RWPE1 (cell line): ENCODE data around the gene TLCD2.

Experiments
- CTCF ChIA-PET: fragments of 350-600 bp; sonication (Branson Sonifier 250); formaldehyde crosslinking; extraction: SDS; loops from one replicate; lab custom pipeline; 2021; lab: Yijun Ruan, JAX
- POLR2A ChIA-PET: fragments of 400-600 bp; formaldehyde crosslinking; extraction: SDS; loops from one replicate; lab custom pipeline; 2020; ENCODE audit warnings: antibody characterized with exemption; ENCODE audit not compliant: low non-redundant PET; lab: Yijun Ruan, JAX
- DNase-seq: peaks from one replicate; pipeline ENCODE4 v3.0.0; 2012; ENCODE audit warnings: low spot score
- H3K27ac ChIP-seq: fragments of 450-650 bp; 2 replicates; pipeline ENCODE4 v1.5.1; 2017
- TF ChIP-seq, protein P1 (sequence below): fragments of 450-650 bp; conservative IDR thresholded peaks from 2 replicates; pipeline ENCODE4 v1.5.1; 2017; ENCODE audit warnings: low read depth, mild to moderate bottlenecking

The TLCD2 gene

DNA sequence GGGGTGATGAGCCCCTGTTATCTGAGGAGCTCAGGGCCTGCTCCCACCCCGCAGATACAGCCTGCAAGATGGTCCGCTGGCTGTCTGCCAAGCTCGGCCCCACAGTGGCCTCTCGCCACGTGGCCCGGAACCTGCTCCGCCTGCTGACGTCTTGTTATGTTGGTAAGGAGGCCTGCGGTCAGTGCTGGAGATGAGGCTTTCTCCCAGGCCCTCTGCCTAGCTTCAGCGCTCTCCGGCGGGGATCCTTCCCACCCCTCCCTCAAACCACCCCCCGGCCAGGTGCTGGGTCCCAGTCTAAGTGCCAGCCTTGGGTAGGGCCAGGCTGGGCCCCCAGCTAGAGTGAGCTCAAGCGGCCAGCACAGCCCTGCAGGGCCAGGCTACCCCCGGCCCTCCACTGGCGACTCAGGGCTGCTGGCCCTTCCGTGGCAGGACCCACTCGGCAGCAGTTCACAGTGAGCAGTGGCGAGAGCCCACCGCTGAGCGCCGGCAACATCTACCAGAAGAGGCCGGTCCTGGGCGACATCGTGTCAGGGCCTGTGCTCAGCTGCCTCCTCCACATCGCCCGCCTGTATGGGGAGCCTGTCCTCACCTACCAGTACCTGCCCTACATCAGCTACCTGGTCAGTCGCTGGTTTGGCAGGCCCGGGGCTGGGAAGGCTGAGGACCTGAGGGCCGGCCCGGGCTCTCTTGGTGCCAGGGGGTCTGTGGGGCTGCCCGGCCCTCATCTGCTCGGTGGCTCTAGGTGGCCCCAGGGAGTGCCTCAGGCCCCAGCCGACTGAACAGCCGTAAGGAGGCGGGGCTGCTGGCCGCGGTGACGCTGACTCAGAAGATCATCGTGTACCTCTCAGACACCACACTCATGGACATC, 20.4 kb upstream of the TLCD2 start:
- peak overlapping the region; percentile 99 for H3K27ac ChIP-seq
- ChIA-PET CTCF (interaction anchor here (0.6 to 2.1 kb wide), 3 partner anchors 9 to 226 kb away, joined by 3 to 7 read pairs (median 3); no protein-coding TSS in a partner anchor), POLR2A (interaction anchor here (0.5 kb wide), 1 partner anchor 39 kb away, joined by 5 read pairs; no protein-coding TSS in a partner anchor)
- TF ChIP-seq, protein P1, sequence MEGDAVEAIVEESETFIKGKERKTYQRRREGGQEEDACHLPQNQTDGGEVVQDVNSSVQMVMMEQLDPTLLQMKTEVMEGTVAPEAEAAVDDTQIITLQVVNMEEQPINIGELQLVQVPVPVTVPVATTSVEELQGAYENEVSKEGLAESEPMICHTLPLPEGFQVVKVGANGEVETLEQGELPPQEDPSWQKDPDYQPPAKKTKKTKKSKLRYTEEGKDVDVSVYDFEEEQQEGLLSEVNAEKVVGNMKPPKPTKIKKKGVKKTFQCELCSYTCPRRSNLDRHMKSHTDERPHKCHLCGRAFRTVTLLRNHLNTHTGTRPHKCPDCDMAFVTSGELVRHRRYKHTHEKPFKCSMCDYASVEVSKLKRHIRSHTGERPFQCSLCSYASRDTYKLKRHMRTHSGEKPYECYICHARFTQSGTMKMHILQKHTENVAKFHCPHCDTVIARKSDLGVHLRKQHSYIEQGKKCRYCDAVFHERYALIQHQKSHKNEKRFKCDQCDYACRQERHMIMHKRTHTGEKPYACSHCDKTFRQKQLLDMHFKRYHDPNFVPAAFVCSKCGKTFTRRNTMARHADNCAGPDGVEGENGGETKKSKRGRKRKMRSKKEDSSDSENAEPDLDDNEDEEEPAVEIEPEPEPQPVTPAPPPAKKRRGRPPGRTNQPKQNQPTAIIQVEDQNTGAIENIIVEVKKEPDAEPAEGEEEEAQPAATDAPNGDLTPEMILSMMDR: no peak
- DNase-seq: peak; percentile 60

DNA sequence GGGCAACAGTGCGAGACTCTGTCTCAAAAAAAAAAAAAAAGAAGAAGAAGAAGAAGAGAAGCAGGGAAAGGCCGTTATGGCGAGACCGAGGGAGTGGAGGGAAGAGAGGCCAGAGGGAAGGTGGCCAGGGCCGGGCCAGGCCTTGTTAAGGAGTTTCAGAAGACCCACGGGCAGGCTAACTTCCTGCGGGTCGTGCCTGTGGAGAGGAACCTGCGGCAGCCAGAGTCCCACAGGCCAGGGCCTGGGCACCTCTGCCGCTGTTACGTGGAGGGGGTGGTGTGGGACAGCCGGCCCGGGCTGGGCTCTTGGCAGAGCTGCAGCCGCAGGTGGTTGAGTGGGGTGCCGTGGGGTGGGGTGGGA, 19.8 kb upstream of the TLCD2 start:
- CTCF ChIA-PET: interaction anchor here (0.6 kb wide), 1 partner anchor 226 kb away, joined by 3 read pairs; no protein-coding TSS in a partner anchor
- no peak for DNase-seq
- POLR2A ChIA-PET: no interaction called here
- TF ChIP-seq, protein P1: no peak
- peak overlapping the region; percentile 99 for H3K27ac ChIP-seq

GRCh38 chr17:1727876-1728630, 17.9 kb upstream of the TLCD2 start:
- POLR2A ChIA-PET: interaction anchor here (0.5 kb wide), 1 partner anchor 647 kb away, joined by 3 read pairs; no protein-coding TSS in a partner anchor
- CTCF ChIA-PET: interaction anchor here (0.6 kb wide), 2 partner anchors 19 to 41 kb away, joined by 4 to 5 read pairs; no protein-coding TSS in a partner anchor
- TF ChIP-seq, protein P1: no peak
- no peak for DNase-seq
- H3K27ac ChIP-seq: peak overlapping the region; percentile 99

- ChIA-PET POLR2A (no interaction called here), CTCF (interaction anchor here (0.5 kb wide), 1 partner anchor 331 kb away, joined by 3 read pairs; no protein-coding TSS in a partner anchor)
- TF ChIP-seq, protein P1: no peak
- peak overlapping the region; percentile 99 for H3K27ac ChIP-seq
- DNase-seq: no peak
These were observed 17.1 kb upstream of the TLCD2 start for GRCh38 chr17:1727258-1727789.

- CTCF ChIA-PET: interaction anchor here (0.5 kb wide), 1 partner anchor 332 kb away, joined by 3 read pairs; no protein-coding TSS in a partner anchor
- TF ChIP-seq, protein P1: no peak
- no peak for DNase-seq
- H3K27ac ChIP-seq: peak overlapping the region; percentile 99
- POLR2A ChIA-PET: no interaction called here
These were observed 16.6 kb upstream of the TLCD2 start for GRCh38 chr17:1726626-1727257.
